Measurements from ENCODE around the gene LCN10. TPM values are rescaled to one million over a fixed set of nuclear protein-coding genes. Genes with fewer than 3 reads are reported as not detected.

Gene LCN10
- total RNA-seq, 1 experiment from 2014 or later: 1.5 TPM

DNA sequence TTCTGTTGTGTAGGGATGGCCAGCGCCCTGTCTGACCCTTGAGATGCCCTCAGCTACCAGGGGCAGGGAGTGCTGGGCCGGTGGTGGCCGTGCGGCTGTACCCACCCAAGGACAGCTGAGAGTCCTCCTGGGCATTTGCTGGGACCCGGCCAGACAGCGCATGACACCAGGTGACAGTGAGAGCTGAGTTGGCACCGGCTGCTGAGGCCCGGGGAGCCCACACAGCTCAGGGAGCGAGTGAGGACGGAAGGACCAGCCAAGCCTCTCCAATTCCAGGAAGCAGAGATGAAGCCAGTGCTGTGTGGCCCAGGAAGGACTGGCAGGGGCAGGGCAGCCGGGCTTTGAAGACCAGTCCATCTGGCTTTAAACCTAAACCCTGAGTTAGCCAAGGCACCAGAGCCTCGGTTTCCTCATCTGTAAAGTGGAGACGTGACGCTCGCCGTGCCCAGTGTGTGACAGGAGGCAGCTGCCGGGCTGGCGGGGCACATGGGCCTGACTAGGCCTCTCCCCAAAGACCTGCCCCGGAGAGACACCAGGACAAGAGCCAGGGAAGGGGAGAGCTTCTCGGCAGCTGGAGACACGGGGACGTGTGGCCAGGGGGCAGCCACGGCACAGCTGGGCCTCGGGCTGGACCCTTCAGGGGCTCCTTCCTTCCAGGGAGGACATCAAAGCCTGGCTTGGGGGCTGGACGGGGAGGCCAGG, 52.5 kb downstream of the LCN10 start:
- Histone ChIP-seq H2AFZ (ENCODE audit: low read length) (no peak overlapping the region), H4K91ac (ENCODE audit: insufficient read length, low read depth, low read length) (no peak overlapping the region), H3K4me1 (ENCODE audit: insufficient read depth, low read length) (no peaks in the 10 kb centered on the region), H3K9ac (ENCODE audit: extremely low read depth, insufficient read length, low read length) (no peak overlapping the region), H3K79me2 (ENCODE audit: insufficient read depth, low read length) (no peaks in the 10 kb centered on the region), H3K56ac (ENCODE audit: insufficient read length, low read depth, low read length) (no peak overlapping the region), H4K20me1 (ENCODE audit: control insufficient read depth, insufficient read depth, insufficient read length) (no peaks in the 10 kb centered on the region), H3K23me2 (ENCODE audit: insufficient read length, low read depth, low read length, poor library complexity, severe bottlenecking) (peaks cover 9% of the 10 kb centered on the region), H3K27ac (ENCODE audit: insufficient read length, low read depth, low read length) (no peak overlapping the region), H2BK5ac (ENCODE audit: insufficient read length, low read length) (no peak overlapping the region), H4K5ac (ENCODE audit: insufficient read length, low read depth, low read length) (no peak overlapping the region), H2BK20ac (ENCODE audit: low read depth, low read length, poor library complexity, severe bottlenecking) (no peak overlapping the region), H4K8ac (replicated peaks; ENCODE audit: insufficient read length, low read depth, low read length) (no peak overlapping the region), H3T11ph (ENCODE audit: low read length) (no peak overlapping the region), H3K79me1 (ENCODE audit: insufficient read depth, low read depth, low read length, poor library complexity, severe bottlenecking) (peaks cover 4% of the 10 kb centered on the region), H2BK120ac (ENCODE audit: low read depth, low read length, poor library complexity, severe bottlenecking) (no peak overlapping the region), H3K23ac (ENCODE audit: insufficient read length, low read depth, low read length) (no peak overlapping the region), H2BK15ac (ENCODE audit: low read depth, low read length) (no peak overlapping the region), H3K4ac (ENCODE audit: low read depth, low read length) (no peak overlapping the region), H2BK12ac (ENCODE audit: insufficient read length, low read depth, low read length) (no peak overlapping the region), H3K4me2 (ENCODE audit: insufficient read depth, insufficient read length, low read length) (no peak overlapping the region), H2AK5ac (ENCODE audit: insufficient read length, low read length) (no peak overlapping the region), H3K9me3 (ENCODE audit: control insufficient read depth, low read depth, low read length) (no peaks in the 10 kb centered on the region), H3K14ac (ENCODE audit: insufficient read depth, low read length) (no peak overlapping the region), H3K27me3 (ENCODE audit: insufficient read depth, low read length) (no peaks in the 10 kb centered on the region), H3K18ac (ENCODE audit: insufficient read length, low read depth, low read length) (no peak overlapping the region)
- no peak for DNase-seq
- TF ChIP-seq CTCF (conservative IDR thresholded peaks at IDR 0.05): no peak
- no CpG with 5 or more reads among the region's 25 CpGs for WGBS (ENCODE audit: extremely low coverage, insufficient read length, low lambda C conversion rate)
- Mint-ChIP-seq H3K4me1 (peaks cover 4 to 27% of the 10 kb centered on the region in 2 experiments), H3K36me3 (ENCODE audit: insufficient read depth in 1 of 3, low read depth in 3 of 3) (no peaks in the 10 kb centered on the region), H3K9me3 (no peaks in the 10 kb centered on the region), H3K27ac (no peak overlapping the region), H3K27me3 (ENCODE audit: low read depth) (peaks cover 23% of the 10 kb centered on the region), H3K4me3 (no peak overlapping the region)
